22Rv1 (cell line): ENCODE results near the gene SATB1.

Experiments used
- ZFX ChIP-seq: fragments of 450-650 bp; IDR thresholded peaks from 2 replicates; pipeline ENCODE4 v1.6.1; 2017; ENCODE audit warnings: antibody characterized with exemption, borderline replicate concordance
- TF ChIP-seq, protein P1 (sequence below): fragments of 450-650 bp; IDR thresholded peaks from 2 replicates; pipeline ENCODE4 v1.5.1; 2017; ENCODE audit warnings: mild to moderate bottlenecking

DNA sequence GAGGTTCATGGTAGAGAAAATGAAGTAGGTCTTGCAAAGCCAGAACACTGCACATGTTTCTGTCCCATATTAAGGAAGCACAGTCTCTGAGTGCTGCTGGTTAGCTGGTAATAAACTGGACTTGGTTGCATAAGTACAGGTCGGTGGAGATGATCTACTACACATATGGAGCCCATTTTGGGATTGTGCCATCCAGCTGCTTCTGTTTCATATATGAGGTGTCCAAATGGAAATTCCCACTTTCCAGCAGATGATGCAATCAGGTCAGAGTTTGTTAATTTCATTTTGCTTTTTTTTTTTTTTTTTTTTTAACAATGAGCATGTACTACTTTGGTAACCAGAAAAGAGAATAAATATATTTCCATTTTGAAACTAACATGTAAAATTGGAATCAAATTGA is 122.6 kb downstream of the SATB1 start:
- TF ChIP-seq, protein P1, sequence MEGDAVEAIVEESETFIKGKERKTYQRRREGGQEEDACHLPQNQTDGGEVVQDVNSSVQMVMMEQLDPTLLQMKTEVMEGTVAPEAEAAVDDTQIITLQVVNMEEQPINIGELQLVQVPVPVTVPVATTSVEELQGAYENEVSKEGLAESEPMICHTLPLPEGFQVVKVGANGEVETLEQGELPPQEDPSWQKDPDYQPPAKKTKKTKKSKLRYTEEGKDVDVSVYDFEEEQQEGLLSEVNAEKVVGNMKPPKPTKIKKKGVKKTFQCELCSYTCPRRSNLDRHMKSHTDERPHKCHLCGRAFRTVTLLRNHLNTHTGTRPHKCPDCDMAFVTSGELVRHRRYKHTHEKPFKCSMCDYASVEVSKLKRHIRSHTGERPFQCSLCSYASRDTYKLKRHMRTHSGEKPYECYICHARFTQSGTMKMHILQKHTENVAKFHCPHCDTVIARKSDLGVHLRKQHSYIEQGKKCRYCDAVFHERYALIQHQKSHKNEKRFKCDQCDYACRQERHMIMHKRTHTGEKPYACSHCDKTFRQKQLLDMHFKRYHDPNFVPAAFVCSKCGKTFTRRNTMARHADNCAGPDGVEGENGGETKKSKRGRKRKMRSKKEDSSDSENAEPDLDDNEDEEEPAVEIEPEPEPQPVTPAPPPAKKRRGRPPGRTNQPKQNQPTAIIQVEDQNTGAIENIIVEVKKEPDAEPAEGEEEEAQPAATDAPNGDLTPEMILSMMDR = no peak
- TF ChIP-seq ZFX = no peak
